ENCODE results near the gene PLA2G4B. TPM values are rescaled to one million over a fixed set of nuclear protein-coding genes. Genes with fewer than 3 reads are reported as not detected.
A peak's percentile ranks its signal among the peaks of the same experiment; 100 is the strongest.

The PLA2G4B gene
- total RNA-seq, 1 experiment from 2014 or later, result 3.7 TPM

DNA sequence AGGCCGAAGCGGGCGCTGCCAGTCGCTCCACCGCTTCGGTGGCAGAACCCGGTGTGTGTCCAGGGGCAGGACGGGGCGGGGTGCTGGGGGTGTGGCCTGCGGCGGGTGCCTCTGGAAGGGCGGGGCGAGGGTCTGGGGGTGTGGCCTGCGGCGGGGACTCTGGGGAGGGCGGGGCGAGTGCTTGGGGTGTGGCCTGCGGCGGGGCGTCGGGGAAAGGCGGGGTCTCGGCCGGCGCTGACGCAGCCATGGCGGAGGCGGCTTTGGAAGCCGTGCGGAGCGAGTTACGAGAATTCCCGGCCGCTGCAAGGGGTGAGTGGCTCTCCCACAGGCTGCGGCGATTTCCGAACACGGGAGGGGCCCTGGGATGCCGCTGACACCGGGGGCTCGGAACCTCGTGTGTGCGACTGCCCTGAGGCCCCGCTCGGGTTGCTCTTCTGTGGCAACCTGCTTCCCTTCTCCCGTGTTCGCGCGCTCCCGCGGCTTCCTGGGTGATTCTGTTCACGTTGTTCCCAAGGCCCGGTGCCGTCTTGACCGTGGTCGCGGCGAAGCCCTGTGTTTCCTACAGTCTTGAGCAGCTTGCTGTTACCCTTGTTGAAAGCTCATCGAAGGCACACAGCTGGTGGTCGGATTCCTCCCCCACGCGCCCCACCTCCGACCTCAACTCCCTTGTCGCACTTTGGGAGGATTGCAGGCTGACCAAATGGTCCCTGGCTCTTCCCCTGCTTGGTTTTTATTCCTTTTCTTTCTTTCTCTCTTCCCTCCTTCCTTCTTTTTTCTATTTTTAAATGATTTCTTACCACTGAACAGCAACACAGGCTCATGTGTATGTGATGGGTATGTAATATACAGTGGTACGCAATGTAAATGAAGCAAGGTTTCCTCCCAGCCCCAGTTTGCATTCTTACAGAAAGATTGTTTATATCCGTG, 10.5 kb upstream of the PLA2G4B start, which contains the start of gene JMJD7:
Gene JMJD7 (plus strand): TSS at position 213 of the 927 bp plus-strand sequence. CDS start 33 bp downstream, at position 246.
- no peaks in the 10 kb centered on the region for H3K4me1 ChIP-seq (ENCODE audit: insufficient read depth, low read length)

More for the DNA sequence above, 10.5 kb upstream of the PLA2G4B start, which contains the start of gene JMJD7:
- Histone ChIP-seq H2BK120ac (ENCODE audit: low read depth, low read length, poor library complexity, severe bottlenecking) (no peak within 1 kb of the TSS), H3K23ac (ENCODE audit: insufficient read length, low read depth, low read length) (no peak within 1 kb of the TSS), H3K4ac (ENCODE audit: low read depth, low read length) (no peak within 1 kb of the TSS), H3K9ac (ENCODE audit: extremely low read depth, insufficient read length, low read length) (peak within 1 kb of the TSS; percentile 48), H2AK5ac (ENCODE audit: insufficient read length, low read length) (no peak within 1 kb of the TSS), H3K9me3 (ENCODE audit: control insufficient read depth, low read depth, low read length) (no peaks in the 10 kb centered on the region), H3K56ac (ENCODE audit: insufficient read length, low read depth, low read length) (no peak within 1 kb of the TSS), H2BK20ac (ENCODE audit: low read depth, low read length, poor library complexity, severe bottlenecking) (no peak within 1 kb of the TSS), H4K91ac (ENCODE audit: insufficient read length, low read depth, low read length) (no peak within 1 kb of the TSS), H4K20me1 (ENCODE audit: control insufficient read depth, insufficient read depth, insufficient read length) (no peaks in the 10 kb centered on the region), H3K14ac (ENCODE audit: insufficient read depth, low read length) (peak within 1 kb of the TSS; percentile 62; the same call in 1 of the 2 replicates), H2BK12ac (ENCODE audit: insufficient read length, low read depth, low read length) (no peak within 1 kb of the TSS), H2BK15ac (ENCODE audit: low read depth, low read length) (no peak within 1 kb of the TSS), H3K27me3 (ENCODE audit: insufficient read depth, low read length) (no peaks in the 10 kb centered on the region), H3K27ac (ENCODE audit: insufficient read length, low read depth, low read length) (no peak within 1 kb of the TSS), H2AFZ (ENCODE audit: low read length) (no peak within 1 kb of the TSS), H3K4me2 (ENCODE audit: insufficient read depth, insufficient read length, low read length) (peak within 1 kb of the TSS; percentile 83), H3K79me1 (ENCODE audit: insufficient read depth, low read depth, low read length, poor library complexity, severe bottlenecking) (no peaks in the 10 kb centered on the region), H4K5ac (ENCODE audit: insufficient read length, low read depth, low read length) (no peak within 1 kb of the TSS), H3K18ac (ENCODE audit: insufficient read length, low read depth, low read length) (peak within 1 kb of the TSS; percentile 37), H2BK5ac (ENCODE audit: insufficient read length, low read length) (no peak within 1 kb of the TSS), H3K23me2 (ENCODE audit: insufficient read length, low read depth, low read length, poor library complexity, severe bottlenecking) (peaks cover 10% of the 10 kb centered on the region), H3T11ph (ENCODE audit: low read length) (no peak within 1 kb of the TSS), H3K79me2 (ENCODE audit: insufficient read depth, low read length) (no peaks in the 10 kb centered on the region), H4K8ac (replicated peaks; ENCODE audit: insufficient read length, low read depth, low read length) (no peak within 1 kb of the TSS)
- TF ChIP-seq, protein P1, sequence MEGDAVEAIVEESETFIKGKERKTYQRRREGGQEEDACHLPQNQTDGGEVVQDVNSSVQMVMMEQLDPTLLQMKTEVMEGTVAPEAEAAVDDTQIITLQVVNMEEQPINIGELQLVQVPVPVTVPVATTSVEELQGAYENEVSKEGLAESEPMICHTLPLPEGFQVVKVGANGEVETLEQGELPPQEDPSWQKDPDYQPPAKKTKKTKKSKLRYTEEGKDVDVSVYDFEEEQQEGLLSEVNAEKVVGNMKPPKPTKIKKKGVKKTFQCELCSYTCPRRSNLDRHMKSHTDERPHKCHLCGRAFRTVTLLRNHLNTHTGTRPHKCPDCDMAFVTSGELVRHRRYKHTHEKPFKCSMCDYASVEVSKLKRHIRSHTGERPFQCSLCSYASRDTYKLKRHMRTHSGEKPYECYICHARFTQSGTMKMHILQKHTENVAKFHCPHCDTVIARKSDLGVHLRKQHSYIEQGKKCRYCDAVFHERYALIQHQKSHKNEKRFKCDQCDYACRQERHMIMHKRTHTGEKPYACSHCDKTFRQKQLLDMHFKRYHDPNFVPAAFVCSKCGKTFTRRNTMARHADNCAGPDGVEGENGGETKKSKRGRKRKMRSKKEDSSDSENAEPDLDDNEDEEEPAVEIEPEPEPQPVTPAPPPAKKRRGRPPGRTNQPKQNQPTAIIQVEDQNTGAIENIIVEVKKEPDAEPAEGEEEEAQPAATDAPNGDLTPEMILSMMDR (conservative IDR thresholded peaks at IDR 0.05), result no peak
- peak; percentile 90 for DNase-seq
- peak within 1 kb of the TSS in 1 of 3 experiments; percentile 93; a peak in 3 of 7 replicates for H3K27ac Mint-ChIP-seq
- H3K36me3 Mint-ChIP-seq (ENCODE audit: insufficient read depth in 1 of 3, low read depth in 3 of 3), result peaks cover 4 to 14% (median 5%) of the 10 kb centered on the region in 3 experiments; a peak in 6 of 7 replicates
- peak within 1 kb of the TSS; percentile 90 to 92 for H3K4me3 Mint-ChIP-seq
- no peaks in the 10 kb centered on the region for H3K27me3 Mint-ChIP-seq (ENCODE audit: low read depth)
- no CpG with 5 or more reads among the region's 66 CpGs for WGBS (ENCODE audit: extremely low coverage, insufficient read length, low lambda C conversion rate)
- H3K9me3 Mint-ChIP-seq, result no peaks in the 10 kb centered on the region
- peaks cover 11 to 19% of the 10 kb centered on the region in 2 experiments for H3K4me1 Mint-ChIP-seq
